NCI-H146 treated with DMSO at 0.1 percent for 48 hours (cell line): ENCODE data around the gene ZRANB3.
"Not testable (repeated sequence)": the region's sequence is repeated elsewhere in the genome, so short reads cannot be mapped to it uniquely, and the experiment has no call there.

Experiments
- DNase-seq: peaks from one replicate; lab custom pipeline; 2025; ENCODE audit not compliant: unreplicated experiment; lab: John Stamatoyannopoulos, UW

ZRANB3 gene

GRCh38 chr2:135530313-135531230, at the start of gene ZRANB3:
Gene ZRANB3, minus strand, starts transcription at chr2:135531218.
- DNase-seq: peak; percentile 99

- no peak for DNase-seq
Measured at GRCh38 chr2:135573620-135574019, 42.6 kb upstream of the ZRANB3 start.

- DNase-seq: no peak
Measured at GRCh38 chr2:135570884-135571283, 39.9 kb upstream of the ZRANB3 start.

- no peak for DNase-seq
Measured at GRCh38 chr2:135563793-135564192, 32.8 kb upstream of the ZRANB3 start.

GRCh38 chr2:135561925-135562324, 30.9 kb upstream of the ZRANB3 start:
- DNase-seq: no peak

GRCh38 chr2:135557530-135557929, 26.5 kb upstream of the ZRANB3 start:
- DNase-seq: no peak

- DNase-seq: no peak
Measured at GRCh38 chr2:135555311-135555710, 24.3 kb upstream of the ZRANB3 start.

GRCh38 chr2:135552887-135553286, 21.9 kb upstream of the ZRANB3 start:
- no peak for DNase-seq

GRCh38 chr2:135551356-135551755, 20.3 kb upstream of the ZRANB3 start:
- no peak for DNase-seq

GRCh38 chr2:135547311-135547710, 16.3 kb upstream of the ZRANB3 start:
- no peak for DNase-seq

- no peak for DNase-seq
Measured at GRCh38 chr2:135546436-135546835, 15.4 kb upstream of the ZRANB3 start.

GRCh38 chr2:135533545-135533944, 2.5 kb upstream of the ZRANB3 start:
- not testable (repeated sequence) for DNase-seq

- no peak for DNase-seq
Measured at GRCh38 chr2:135532581-135532980, 1.6 kb upstream of the ZRANB3 start.

GRCh38 chr2:135531231-135532197, 496 bp upstream of the ZRANB3 start, which contains the start of gene R3HDM1:
Gene R3HDM1, plus strand, starts transcription at chr2:135531484. Its CDS starts 73,362 bp downstream, at chr2:135604846.
- DNase-seq: peak; percentile 100

GRCh38 chr2:135528006-135528405, 3.0 kb downstream of the ZRANB3 start:
- DNase-seq: no peak

GRCh38 chr2:135525786-135526185, 5.2 kb downstream of the ZRANB3 start:
- DNase-seq: no peak

- no peak for DNase-seq
Measured at GRCh38 chr2:135512099-135512498, 18.9 kb downstream of the ZRANB3 start.

- DNase-seq: no peak
Measured at GRCh38 chr2:135510577-135510976, 20.4 kb downstream of the ZRANB3 start.

GRCh38 chr2:135504811-135505210, 26.2 kb downstream of the ZRANB3 start:
- DNase-seq: no peak

GRCh38 chr2:135498588-135498987, 32.4 kb downstream of the ZRANB3 start:
- not testable (repeated sequence) for DNase-seq

GRCh38 chr2:135494917-135495316, 36.1 kb downstream of the ZRANB3 start:
- no peak for DNase-seq
